HG03097 (cell line): Measurements from ENCODE around the gene LRBA.

Source experiments
- ATAC-seq: cut with Tn5 transposase; IDR thresholded peaks from one replicate; pipeline ENCODE4 v1.9.1; 2021; ENCODE audit not compliant: unreplicated experiment, low FRiP score

The LRBA gene

DNA sequence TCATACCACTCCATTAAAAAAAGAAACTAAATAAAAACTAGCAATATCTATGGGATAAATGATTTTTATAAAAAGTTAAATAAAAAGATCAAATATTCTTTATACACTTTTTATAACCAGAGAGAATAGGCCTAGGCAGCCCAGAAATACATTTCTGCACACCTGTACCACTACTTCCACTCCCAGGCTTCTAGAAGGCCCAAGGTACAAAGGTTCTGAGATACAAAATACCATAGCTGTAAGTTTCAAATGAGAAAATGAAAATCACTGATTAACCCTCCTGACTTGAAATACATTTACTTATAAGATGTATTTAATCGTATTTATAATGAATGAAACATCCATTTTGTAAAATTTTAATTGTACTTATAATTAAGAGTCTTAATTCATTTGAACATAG lies 659.7 kb downstream of the LRBA start:
- ATAC-seq, result no peak

GRCh38 chr4:150354214-150354796 lies 660.8 kb downstream of the LRBA start:
- ATAC-seq, result no peak

DNA sequence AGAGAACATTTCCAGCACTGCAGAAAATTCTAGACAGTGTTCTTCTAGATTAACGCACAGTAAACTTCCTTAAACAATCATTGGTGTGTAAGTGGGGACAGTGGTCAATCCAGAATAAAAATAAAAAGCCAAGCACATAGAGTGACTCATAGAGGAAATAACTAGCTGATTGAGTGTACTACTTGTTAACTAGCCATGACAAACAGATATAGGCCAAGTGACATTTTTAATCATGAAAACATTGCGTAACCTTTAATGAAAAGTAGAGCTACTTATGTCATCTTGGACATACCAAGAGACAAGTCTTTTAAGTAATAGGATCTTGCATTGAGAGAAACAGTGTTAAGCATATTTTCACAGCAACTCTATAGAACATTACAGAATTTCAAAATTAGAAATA lies 667.0 kb downstream of the LRBA start:
- no peak for ATAC-seq

- ATAC-seq, result no peak
Observed at GRCh38 chr4:150345207-150345744, 669.8 kb downstream of the LRBA start.

DNA sequence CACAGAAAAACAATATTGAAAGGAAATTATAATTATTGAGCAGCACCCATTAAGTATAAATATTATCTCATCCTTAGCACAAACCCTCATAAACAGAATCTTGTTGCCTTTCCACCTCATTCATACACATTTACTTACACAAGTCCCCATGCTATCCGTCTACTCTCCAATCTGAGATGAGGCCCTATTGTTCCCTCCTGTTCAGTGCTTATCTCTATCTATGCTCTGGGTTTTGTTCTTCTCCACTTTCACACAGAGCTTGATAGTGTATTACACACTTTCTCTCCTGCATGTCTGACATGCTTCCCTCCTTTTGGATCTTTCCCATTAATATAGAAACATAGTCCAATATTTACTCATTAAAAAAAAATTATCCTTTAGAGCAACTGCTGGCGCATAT lies 671.3 kb downstream of the LRBA start:
- no peak for ATAC-seq

GRCh38 chr4:150342945-150343344 lies 672.1 kb downstream of the LRBA start:
- no peak for ATAC-seq

DNA sequence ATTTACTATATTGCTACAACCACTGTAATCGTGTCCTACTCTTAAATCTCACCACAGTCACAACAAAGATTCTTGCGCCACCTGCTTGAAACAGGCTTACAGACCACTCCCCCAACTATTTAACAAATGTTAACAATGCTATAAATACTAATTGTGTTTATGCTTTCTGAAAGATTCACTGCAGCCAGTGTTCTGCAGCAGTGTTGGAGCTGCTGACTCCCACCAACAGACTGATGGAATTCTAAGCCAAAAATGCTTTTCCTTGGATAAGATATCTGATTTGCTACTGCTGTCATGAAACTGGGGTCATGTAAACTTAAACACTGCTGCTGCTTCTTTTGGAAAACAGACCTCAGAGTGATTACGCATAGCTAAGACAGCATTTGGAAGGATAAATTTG lies 677.4 kb downstream of the LRBA start:
- no peak for ATAC-seq

- no peak for ATAC-seq
Observed at GRCh38 chr4:150336676-150337412, 678.2 kb downstream of the LRBA start.

DNA sequence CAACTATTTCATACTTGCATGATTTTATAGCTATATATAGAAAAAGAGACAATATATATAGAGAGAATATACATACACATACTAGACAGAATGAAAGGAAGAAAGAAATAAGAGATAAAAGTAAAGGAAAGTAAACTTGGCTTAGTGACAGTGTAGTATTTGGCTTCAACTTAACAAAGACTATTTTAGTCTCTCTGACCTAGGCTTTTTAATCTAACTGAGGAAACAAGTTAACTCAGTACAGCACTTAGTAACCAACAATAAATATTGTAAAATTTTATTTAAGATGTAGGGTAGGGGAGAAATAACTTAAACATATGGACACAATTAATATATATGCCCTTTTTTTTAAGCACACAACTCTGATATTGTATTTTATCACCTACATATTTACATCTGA lies 682.1 kb downstream of the LRBA start:
- ATAC-seq, result no peak

GRCh38 chr4:150332086-150332485 lies 683.0 kb downstream of the LRBA start:
- no peak for ATAC-seq

- ATAC-seq, result no peak
Observed at GRCh38 chr4:150329373-150329772, 685.7 kb downstream of the LRBA start.

GRCh38 chr4:150328496-150328895 lies 686.6 kb downstream of the LRBA start:
- ATAC-seq, result no peak

- ATAC-seq, result no peak
Observed at GRCh38 chr4:150327262-150327780, 687.8 kb downstream of the LRBA start.

- ATAC-seq, result peak; percentile 89
Observed at GRCh38 chr4:150325872-150326271, 689.2 kb downstream of the LRBA start.

- ATAC-seq, result no peak
Observed at GRCh38 chr4:150323406-150324325, 691.4 kb downstream of the LRBA start.

GRCh38 chr4:150322646-150323045 lies 692.4 kb downstream of the LRBA start:
- no peak for ATAC-seq

GRCh38 chr4:150321113-150321512 lies 694.0 kb downstream of the LRBA start:
- no peak for ATAC-seq

GRCh38 chr4:150318971-150319370 lies 696.1 kb downstream of the LRBA start:
- ATAC-seq, result no peak

GRCh38 chr4:150318527-150318926 lies 696.6 kb downstream of the LRBA start:
- no peak for ATAC-seq

GRCh38 chr4:150316332-150317205 lies 698.5 kb downstream of the LRBA start:
- ATAC-seq, result no peak
